ENCODE measurements around the gene PTK7.

The PTK7 gene

DNA sequence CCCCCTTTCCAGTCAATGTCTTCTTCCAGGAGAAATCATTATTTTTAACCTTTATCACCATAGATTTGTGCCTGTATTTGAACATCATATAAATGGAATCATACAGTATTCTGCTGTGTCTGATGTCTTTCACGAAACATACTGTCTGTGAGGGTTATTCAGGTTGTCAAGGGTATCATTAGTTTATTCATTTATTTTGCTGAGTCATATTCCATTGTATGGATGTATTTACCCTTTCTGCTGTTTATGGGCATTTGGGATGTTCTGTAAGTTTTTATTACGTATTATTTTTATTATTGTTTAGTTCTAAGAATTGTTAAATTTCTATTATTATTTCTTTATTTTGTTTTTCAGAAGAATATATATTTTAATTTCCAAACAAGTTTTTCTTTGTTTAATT, 131.2 kb downstream of the PTK7 start:
- no peaks in the 10 kb centered on the region for H3K9me3 ChIP-seq (ENCODE audit: insufficient read depth, low read depth, low read length)
- no peak for DNase-seq
- H3K18ac ChIP-seq (ENCODE audit: low read length) = no peak overlapping the region
- no peak overlapping the region for H4K91ac ChIP-seq (ENCODE audit: low read depth, low read length)
- no peaks in the 10 kb centered on the region for H3K79me1 ChIP-seq (ENCODE audit: low read length)
- peaks cover 5 to 10% of the 10 kb centered on the region in 2 experiments for H3K36me3 ChIP-seq (ENCODE audit: control insufficient read depth in 1 of 2, insufficient read depth in 2 of 2, low read length in 2 of 2)
- no peak overlapping the region for H3K4me3 ChIP-seq (ENCODE audit: low read depth, low read length)
- H3K4ac ChIP-seq (ENCODE audit: low read depth, low read length) = no peak overlapping the region
- no peak overlapping the region for H3K4me2 ChIP-seq (ENCODE audit: low read length)
- no peaks in the 10 kb centered on the region for H3K27me3 ChIP-seq (ENCODE audit: insufficient read depth, low read length)
- no peak overlapping the region for H3K27ac ChIP-seq (ENCODE audit: low read depth, low read length)
- no CpG with 5 or more reads among the region's 2 CpGs for WGBS (ENCODE audit: extremely low coverage, insufficient coverage, insufficient read length)
- H3K14ac ChIP-seq (ENCODE audit: low read length) = no peak overlapping the region
- no peak overlapping the region for H3K23ac ChIP-seq (ENCODE audit: low read length)
- H2BK120ac ChIP-seq (ENCODE audit: insufficient read depth, low read length, poor library complexity) = no peak overlapping the region
- H3K79me2 ChIP-seq (ENCODE audit: control insufficient read depth, insufficient read depth, low read length, poor library complexity) = no peaks in the 10 kb centered on the region
- H2BK5ac ChIP-seq (ENCODE audit: low read depth, low read length, poor library complexity) = no peak overlapping the region
- no peak overlapping the region for H4K12ac ChIP-seq (ENCODE audit: low read depth, low read length)
- no peak overlapping the region for H4K8ac ChIP-seq (ENCODE audit: low read depth, low read length)
- H3K4me1 ChIP-seq (ENCODE audit: control insufficient read depth in 1 of 2, insufficient read depth in 2 of 2, low read length in 2 of 2) = no peaks in the 10 kb centered on the region
- no peak overlapping the region for H2AFZ ChIP-seq (ENCODE audit: insufficient read depth, low read length, poor library complexity)
- no peak overlapping the region for H2AK5ac ChIP-seq (ENCODE audit: low read length)
- H3K9ac ChIP-seq (ENCODE audit: low read length) = no peak overlapping the region
- no peak overlapping the region for H2BK12ac ChIP-seq (ENCODE audit: low read length)

Data from trophoblast cell (in vitro differentiated cells and primary cell).